BLaER1 (cell line): ENCODE measurements around the gene ADAD2.
A peak's percentile ranks its signal among the peaks of the same experiment; 100 is the strongest.

ENCODE experiments used
- H3K27ac ChIP-seq: shearing (Covaris generic); formaldehyde crosslinking; 2 replicates; pipeline ENCODE4 v1.8.1; 2022
- H3K27me3 ChIP-seq: shearing (Covaris generic); formaldehyde crosslinking; 2 replicates; pipeline ENCODE4 v1.8.1; 2022
- H3K36me3 ChIP-seq: shearing (Covaris generic); formaldehyde crosslinking; 2 replicates; pipeline ENCODE4 v1.8.1; 2022
- H3K4me1 ChIP-seq: shearing (Covaris generic); formaldehyde crosslinking; 2 replicates; pipeline ENCODE4 v1.8.1; 2022
- H3K4me2 ChIP-seq: shearing (Covaris generic); formaldehyde crosslinking; 2 replicates; pipeline ENCODE4 v1.8.1; 2022
- H3K4me3 ChIP-seq: shearing (Covaris generic); formaldehyde crosslinking; 2 replicates; pipeline ENCODE4 v1.8.1; 2022
- H3K9ac ChIP-seq: shearing (Covaris generic); formaldehyde crosslinking; 2 replicates; pipeline ENCODE4 v1.8.1; 2022
- H3K9me3 ChIP-seq: shearing (Covaris generic); formaldehyde crosslinking; 2 replicates; pipeline ENCODE4 v1.8.1; 2022
- H4K20me1 ChIP-seq: shearing (Covaris generic); formaldehyde crosslinking; 2 replicates; pipeline ENCODE4 v1.8.1; 2022
- Cebpa-rat ChIP-seq: shearing (Covaris generic); IDR thresholded peaks from 2 replicates; pipeline ENCODE4 v1.8.1; 2022

ADAD2 gene

GRCh38 chr16:84218956-84219355 lies 28.0 kb downstream of the ADAD2 start:
- H4K20me1 ChIP-seq, result no peaks in the 10 kb centered on the region

GRCh38 chr16:84220851-84221250 lies 29.9 kb downstream of the ADAD2 start:
- Histone ChIP-seq H3K4me1 (no peaks in the 10 kb centered on the region), H3K9me3 (no peaks in the 10 kb centered on the region), H3K27me3 (no peaks in the 10 kb centered on the region), H3K4me2 (no peak overlapping the region), H3K36me3 (no peaks in the 10 kb centered on the region), H4K20me1 (no peaks in the 10 kb centered on the region), H3K9ac (no peak overlapping the region), H3K27ac (no peak overlapping the region), H3K4me3 (no peak overlapping the region)
- TF ChIP-seq Cebpa-rat, result no peak

More at GRCh38 chr16:84218956-84219355, 28.0 kb downstream of the ADAD2 start:
- no peak overlapping the region for H3K4me2 ChIP-seq
- TF ChIP-seq Cebpa-rat, result no peak
- no peak overlapping the region for H3K27ac ChIP-seq
- no peaks in the 10 kb centered on the region for H3K9me3 ChIP-seq
- no peaks in the 10 kb centered on the region for H3K27me3 ChIP-seq
- no peak overlapping the region for H3K4me3 ChIP-seq
- no peak overlapping the region for H3K9ac ChIP-seq
- H3K4me1 ChIP-seq, result peaks cover 12% of the 10 kb centered on the region
- no peaks in the 10 kb centered on the region for H3K36me3 ChIP-seq

DNA sequence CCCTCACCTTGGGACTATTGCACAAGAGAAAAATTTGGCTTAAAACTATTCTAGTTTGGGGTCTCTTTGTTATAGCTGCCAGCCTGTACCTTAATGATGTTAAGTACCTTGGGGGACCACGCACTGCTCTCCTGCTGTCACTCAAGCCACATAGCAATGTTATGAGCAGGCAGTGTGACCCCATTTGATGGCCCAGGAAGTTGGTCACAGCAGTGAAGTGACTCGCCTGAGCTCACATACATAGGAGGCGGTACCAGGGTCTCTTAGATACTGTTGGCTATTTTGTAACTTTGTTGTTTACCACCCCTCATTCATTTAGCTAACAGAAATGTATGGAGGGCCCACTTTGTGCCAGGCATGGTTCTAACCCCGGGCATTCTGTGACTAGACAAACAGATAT lies 32.5 kb downstream of the ADAD2 start:
- Histone ChIP-seq H3K4me3 (no peak overlapping the region), H3K27me3 (no peaks in the 10 kb centered on the region), H3K4me1 (peaks cover 11% of the 10 kb centered on the region), H3K27ac (no peak overlapping the region), H3K36me3 (no peaks in the 10 kb centered on the region), H3K4me2 (no peak overlapping the region), H4K20me1 (no peaks in the 10 kb centered on the region), H3K9ac (no peak overlapping the region), H3K9me3 (no peaks in the 10 kb centered on the region)
- no peak for TF ChIP-seq Cebpa-rat

GRCh38 chr16:84224554-84224953 lies 33.6 kb downstream of the ADAD2 start:
- no peak overlapping the region for H3K4me3 ChIP-seq
- no peak for TF ChIP-seq Cebpa-rat
- no peak overlapping the region for H3K27ac ChIP-seq
- no peaks in the 10 kb centered on the region for H3K9me3 ChIP-seq
- no peaks in the 10 kb centered on the region for H3K27me3 ChIP-seq
- peaks cover 16% of the 10 kb centered on the region for H3K4me1 ChIP-seq
- H4K20me1 ChIP-seq, result no peaks in the 10 kb centered on the region
- no peak overlapping the region for H3K4me2 ChIP-seq
- H3K9ac ChIP-seq, result no peak overlapping the region
- H3K36me3 ChIP-seq, result no peaks in the 10 kb centered on the region

DNA sequence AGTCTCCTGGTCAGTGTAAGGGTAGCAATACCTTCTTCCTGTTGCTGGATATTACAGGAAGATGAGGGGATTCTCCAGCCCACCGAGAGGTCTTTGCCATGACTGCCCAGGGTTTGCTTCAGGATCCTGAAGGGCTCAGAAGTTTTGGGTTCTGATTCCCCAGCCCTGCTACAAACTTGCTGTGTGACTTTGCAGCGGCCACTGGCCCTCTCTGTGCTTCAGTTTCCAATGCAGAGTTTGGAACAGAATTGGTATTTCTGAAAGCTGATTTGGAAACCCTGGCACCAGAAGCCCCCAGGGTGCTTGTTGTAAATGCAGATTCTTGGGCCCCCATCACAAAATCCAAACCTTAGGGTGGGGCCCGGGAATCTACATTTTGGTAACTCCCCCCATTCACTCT lies 34.2 kb downstream of the ADAD2 start:
- no peak for TF ChIP-seq Cebpa-rat
- Histone ChIP-seq H3K27ac (no peak overlapping the region), H3K9ac (no peak overlapping the region), H3K27me3 (no peaks in the 10 kb centered on the region), H3K4me2 (no peak overlapping the region), H3K9me3 (no peaks in the 10 kb centered on the region), H3K36me3 (no peaks in the 10 kb centered on the region), H4K20me1 (no peaks in the 10 kb centered on the region), H3K4me1 (peaks cover 16% of the 10 kb centered on the region), H3K4me3 (no peak overlapping the region)

DNA sequence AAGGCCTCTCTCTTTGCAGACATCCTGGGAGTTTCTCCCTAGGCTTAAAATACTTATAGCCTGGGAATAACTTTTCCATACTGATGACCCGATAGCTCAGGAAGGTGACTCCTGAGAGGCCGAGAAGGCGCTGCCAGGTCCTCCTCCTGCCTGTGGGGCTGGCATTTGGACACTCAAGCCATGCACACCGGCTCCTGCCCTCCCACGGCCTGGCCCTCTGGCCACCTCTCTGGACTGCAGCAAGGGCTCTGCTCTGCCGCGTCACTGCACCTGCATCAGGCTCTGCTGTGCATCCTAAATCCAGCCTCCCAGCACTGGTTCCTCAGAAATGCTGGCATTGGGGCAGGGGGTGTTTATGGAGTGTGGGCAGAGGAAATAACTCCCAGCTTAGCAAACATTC lies 34.6 kb downstream of the ADAD2 start:
- no peak for TF ChIP-seq Cebpa-rat
- Histone ChIP-seq H3K9ac (no peak overlapping the region), H3K4me2 (no peak overlapping the region), H3K36me3 (no peaks in the 10 kb centered on the region), H4K20me1 (no peaks in the 10 kb centered on the region), H3K27ac (no peak overlapping the region), H3K9me3 (no peaks in the 10 kb centered on the region), H3K4me3 (no peak overlapping the region), H3K4me1 (peaks cover 16% of the 10 kb centered on the region), H3K27me3 (no peaks in the 10 kb centered on the region)

DNA sequence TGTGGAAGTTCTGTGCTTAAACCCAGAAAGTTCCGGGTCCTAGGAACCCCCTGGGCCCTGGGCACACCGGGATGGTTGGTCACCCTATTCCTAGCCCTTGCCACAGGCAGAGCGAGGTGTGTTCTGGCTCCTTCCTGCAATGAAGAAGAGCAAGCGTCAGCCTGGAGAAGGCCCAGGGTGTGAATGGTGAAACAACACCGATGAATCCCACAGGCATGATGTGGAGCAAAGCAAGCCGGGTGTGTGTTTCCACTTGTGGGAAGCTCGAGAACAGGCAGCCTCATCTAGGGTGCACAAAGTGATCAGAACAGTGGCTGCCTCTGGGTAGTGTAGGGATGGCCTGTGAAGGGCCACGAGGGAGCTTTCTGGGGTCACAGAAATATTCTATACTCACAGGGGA lies 35.1 kb downstream of the ADAD2 start:
- H3K36me3 ChIP-seq, result no peaks in the 10 kb centered on the region
- no peak overlapping the region for H3K4me2 ChIP-seq
- peaks cover 16% of the 10 kb centered on the region for H3K4me1 ChIP-seq
- no peak overlapping the region for H3K9ac ChIP-seq
- H3K27me3 ChIP-seq, result no peaks in the 10 kb centered on the region
- no peak for TF ChIP-seq Cebpa-rat
- H3K27ac ChIP-seq, result no peak overlapping the region
- H4K20me1 ChIP-seq, result no peaks in the 10 kb centered on the region
- no peak overlapping the region for H3K4me3 ChIP-seq
- H3K9me3 ChIP-seq, result no peaks in the 10 kb centered on the region

- Histone ChIP-seq H3K9ac (no peak overlapping the region), H3K27ac (no peak overlapping the region), H3K4me1 (peaks cover 16% of the 10 kb centered on the region), H4K20me1 (no peaks in the 10 kb centered on the region), H3K36me3 (no peaks in the 10 kb centered on the region), H3K4me3 (no peak overlapping the region), H3K4me2 (peak overlapping the region; percentile 80), H3K27me3 (no peaks in the 10 kb centered on the region), H3K9me3 (no peaks in the 10 kb centered on the region)
- no peak for TF ChIP-seq Cebpa-rat
Observed at GRCh38 chr16:84227548-84227947, 36.6 kb downstream of the ADAD2 start.

DNA sequence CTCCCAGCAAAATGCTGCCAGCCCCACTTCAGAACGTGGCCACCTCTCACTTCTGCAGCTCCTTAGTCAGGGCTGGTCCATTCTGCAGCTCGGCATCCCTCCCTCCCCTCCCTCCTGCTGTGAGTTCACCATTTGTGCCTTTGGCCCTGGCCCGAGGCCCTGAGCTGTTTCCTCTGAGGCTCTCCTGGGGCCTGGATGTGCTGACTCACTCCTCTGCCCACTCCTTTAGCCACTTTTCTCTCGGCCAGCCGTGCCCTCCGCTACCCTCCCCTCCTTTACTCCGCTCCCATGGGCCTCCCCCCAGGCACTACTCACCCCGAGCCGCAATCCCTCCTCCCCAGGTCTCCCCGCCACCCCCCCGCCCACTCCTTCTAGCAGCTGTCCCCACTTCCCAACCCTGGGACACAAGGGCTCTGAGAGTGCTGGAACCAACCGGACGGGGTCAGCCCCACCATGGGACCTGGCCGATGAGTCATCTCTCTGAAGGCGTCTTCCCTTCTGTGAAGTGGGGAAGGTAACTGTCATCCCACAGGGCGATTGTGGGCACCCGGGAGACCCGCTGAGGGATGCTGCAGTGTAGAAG lies 37.4 kb downstream of the ADAD2 start:
- no peak for TF ChIP-seq Cebpa-rat
- H3K36me3 ChIP-seq, result no peaks in the 10 kb centered on the region
- H3K4me2 ChIP-seq, result peak overlapping the region; percentile 80
- H3K27me3 ChIP-seq, result no peaks in the 10 kb centered on the region
- H3K27ac ChIP-seq, result no peak overlapping the region
- H3K9ac ChIP-seq, result no peak overlapping the region
- H4K20me1 ChIP-seq, result no peaks in the 10 kb centered on the region
- peaks cover 16% of the 10 kb centered on the region for H3K4me1 ChIP-seq
- no peaks in the 10 kb centered on the region for H3K9me3 ChIP-seq
- H3K4me3 ChIP-seq, result no peak overlapping the region

DNA sequence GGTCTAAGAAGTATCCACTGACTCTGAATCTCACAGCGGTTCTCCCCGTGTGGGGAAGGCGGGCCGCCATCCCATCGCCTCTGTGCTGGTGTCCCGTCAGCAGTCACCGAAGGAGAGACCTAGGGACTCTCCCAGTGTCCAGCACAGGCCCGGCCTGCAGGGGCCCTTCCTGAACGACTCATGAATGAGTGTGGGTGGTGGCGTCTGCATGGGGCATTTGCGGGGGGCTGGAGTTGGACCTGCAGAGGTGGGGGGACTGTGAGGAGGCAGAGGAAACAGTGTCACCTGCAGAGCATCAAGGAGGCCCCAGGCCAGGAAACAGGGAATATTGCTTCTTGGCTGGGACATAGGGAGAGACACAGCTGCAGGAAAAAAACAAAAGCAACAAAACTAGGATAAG lies 38.5 kb downstream of the ADAD2 start:
- no peak overlapping the region for H3K4me2 ChIP-seq
- H3K9ac ChIP-seq, result no peak overlapping the region
- H3K36me3 ChIP-seq, result no peaks in the 10 kb centered on the region
- no peak for TF ChIP-seq Cebpa-rat
- H3K27ac ChIP-seq, result no peak overlapping the region
- no peaks in the 10 kb centered on the region for H3K27me3 ChIP-seq
- no peaks in the 10 kb centered on the region for H3K9me3 ChIP-seq
- H4K20me1 ChIP-seq, result no peaks in the 10 kb centered on the region
- peaks cover 16% of the 10 kb centered on the region for H3K4me1 ChIP-seq
- H3K4me3 ChIP-seq, result no peak overlapping the region

- Histone ChIP-seq H4K20me1 (no peaks in the 10 kb centered on the region), H3K36me3 (no peaks in the 10 kb centered on the region), H3K4me3 (no peak overlapping the region), H3K4me2 (no peak overlapping the region), H3K27ac (no peak overlapping the region), H3K9ac (no peak overlapping the region), H3K4me1 (peaks cover 16% of the 10 kb centered on the region), H3K27me3 (no peaks in the 10 kb centered on the region), H3K9me3 (no peaks in the 10 kb centered on the region)
- TF ChIP-seq Cebpa-rat, result no peak
Observed at GRCh38 chr16:84232060-84232459, 41.1 kb downstream of the ADAD2 start.
